Testis (tissue), 2 donors: ENCODE results near the gene CUX1.

Experiments used
- CTCF ChIP-seq, 3 experiments: fragments of 450-650 bp in 2 of 3; fragments of 200-600 bp in 1 of 3; sonication (generic) in 1 of 3; IDR thresholded peaks; one replicate each; pipeline ENCODE4 v1.5.1; 2016 to 2019; ENCODE audit warnings: antibody characterized with exemption in 3 of 3, mild to moderate bottlenecking in 2 of 3, moderate library complexity in 1 of 3
- POLR2A ChIP-seq: fragments of 450-650 bp; IDR thresholded peaks from one replicate; pipeline ENCODE4 v1.6.1; 2017; ENCODE audit warnings: antibody characterized with exemption, mild to moderate bottlenecking, moderate library complexity

GRCh38 chr7:102081244-102081627 is 263.8 kb downstream of the CUX1 start:
- TF ChIP-seq CTCF (IDR thresholded peaks at IDR 0.05) (no peak), POLR2A (no peak)
